HG02852 (cell line): ENCODE measurements around the gene SLC6A3.

Source experiments
- ATAC-seq: cut with Tn5 transposase; IDR thresholded peaks from one replicate; pipeline ENCODE4 v1.9.1; 2021; ENCODE audit warnings: mild to moderate bottlenecking, moderate library complexity; ENCODE audit not compliant: unreplicated experiment

Gene SLC6A3

DNA sequence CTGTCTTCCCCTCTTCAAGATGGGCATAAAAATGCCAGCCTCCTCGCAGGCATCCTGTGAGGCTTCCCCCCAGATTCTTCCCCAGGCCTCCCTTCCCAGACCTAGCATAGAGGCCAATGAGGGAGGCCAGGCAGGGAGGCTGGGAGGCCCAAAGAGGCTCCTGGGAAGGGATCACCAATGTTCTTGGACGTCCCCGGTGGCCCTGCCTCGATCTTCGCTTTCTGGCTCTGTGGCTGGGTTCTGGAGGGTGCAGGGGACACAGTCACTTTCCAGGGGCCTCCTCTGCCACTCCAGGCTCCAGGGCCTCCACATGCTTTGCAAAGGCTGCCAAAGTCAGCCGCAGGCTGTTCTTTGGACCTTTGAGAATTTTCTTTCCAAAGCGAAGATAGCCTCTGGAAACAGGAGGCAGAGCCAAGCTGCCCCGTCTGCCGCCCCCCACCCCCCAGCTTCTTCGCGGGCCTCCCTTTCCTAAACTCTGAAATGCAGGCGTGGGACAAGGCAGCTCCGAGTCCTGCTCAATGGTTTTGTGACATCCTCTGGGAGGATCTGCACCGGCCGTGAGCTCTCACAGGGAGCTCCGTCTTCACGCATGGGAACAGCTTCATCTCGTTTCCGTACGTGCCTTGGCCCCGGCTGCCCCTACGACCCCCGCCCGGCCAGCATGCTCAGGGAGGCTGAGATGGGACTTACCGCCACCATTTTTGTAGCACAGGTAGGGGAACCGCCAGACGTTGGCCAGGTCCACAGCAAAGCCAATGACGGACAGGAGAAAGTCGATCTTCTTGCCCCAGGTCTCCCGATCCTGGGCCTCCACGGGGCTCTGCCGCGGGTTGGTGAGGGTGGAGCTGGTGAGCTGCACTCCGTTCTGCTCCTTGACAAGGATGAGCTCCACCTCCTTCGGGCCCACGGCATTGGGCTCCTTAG is 2.8 kb downstream of the SLC6A3 start:
- no peak for ATAC-seq

- no peak for ATAC-seq
Observed at GRCh38 chr5:1441166-1441865, 3.9 kb downstream of the SLC6A3 start.

DNA sequence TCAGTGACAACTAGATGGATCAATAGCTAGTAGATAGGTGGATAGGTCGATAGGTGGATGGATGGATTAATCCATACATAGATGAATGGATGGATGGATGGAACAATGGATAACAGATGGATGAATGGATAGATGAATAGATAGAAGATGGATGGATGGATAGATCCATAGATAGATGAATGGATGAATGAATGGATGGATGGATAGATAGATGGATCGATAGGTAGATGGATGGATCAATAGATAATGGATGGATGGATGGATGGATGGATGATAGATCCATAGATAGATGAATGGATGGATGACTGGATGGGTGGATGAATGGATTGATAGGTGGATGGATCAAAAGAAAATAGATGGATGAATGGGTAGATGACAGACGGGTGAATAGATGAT is 5.1 kb downstream of the SLC6A3 start:
- no peak for ATAC-seq

DNA sequence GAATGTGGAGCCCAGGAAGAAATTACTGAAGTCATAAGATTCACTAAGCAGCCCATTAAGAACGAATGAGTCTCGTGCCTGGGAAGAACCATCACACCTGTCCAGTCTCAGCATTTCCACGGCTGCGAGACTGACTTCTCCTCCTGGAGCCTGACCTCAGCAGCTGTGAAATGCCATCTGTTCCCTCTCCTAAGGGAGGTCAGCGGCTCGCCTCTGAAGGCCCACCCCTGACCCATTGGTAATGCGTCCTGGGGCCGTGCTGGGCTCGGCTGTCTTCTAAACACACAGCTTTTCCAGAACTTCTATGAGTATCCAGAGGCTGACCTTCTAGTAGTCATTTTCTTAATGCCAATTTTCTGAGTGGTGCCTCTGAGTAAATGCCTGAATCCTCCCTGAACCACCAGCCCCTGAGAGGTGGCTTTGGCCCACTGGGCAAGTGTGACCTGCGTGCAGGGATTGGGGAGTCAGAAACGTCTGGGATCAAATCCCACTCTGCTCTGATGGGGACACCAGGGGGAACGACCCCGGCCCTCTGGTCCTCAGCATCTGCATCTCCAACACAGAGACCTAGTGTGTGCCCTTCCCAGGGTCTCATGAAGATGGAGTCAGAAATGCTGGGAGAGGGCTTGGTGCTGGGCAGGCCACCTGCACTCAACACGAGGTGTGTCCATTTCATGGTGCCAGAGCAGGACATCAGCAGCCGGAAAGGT is 5.7 kb downstream of the SLC6A3 start:
- ATAC-seq: no peak

- no peak for ATAC-seq
Observed at GRCh38 chr5:1438871-1439270, 6.4 kb downstream of the SLC6A3 start.

GRCh38 chr5:1437876-1438559 is 7.2 kb downstream of the SLC6A3 start:
- ATAC-seq: no peak

DNA sequence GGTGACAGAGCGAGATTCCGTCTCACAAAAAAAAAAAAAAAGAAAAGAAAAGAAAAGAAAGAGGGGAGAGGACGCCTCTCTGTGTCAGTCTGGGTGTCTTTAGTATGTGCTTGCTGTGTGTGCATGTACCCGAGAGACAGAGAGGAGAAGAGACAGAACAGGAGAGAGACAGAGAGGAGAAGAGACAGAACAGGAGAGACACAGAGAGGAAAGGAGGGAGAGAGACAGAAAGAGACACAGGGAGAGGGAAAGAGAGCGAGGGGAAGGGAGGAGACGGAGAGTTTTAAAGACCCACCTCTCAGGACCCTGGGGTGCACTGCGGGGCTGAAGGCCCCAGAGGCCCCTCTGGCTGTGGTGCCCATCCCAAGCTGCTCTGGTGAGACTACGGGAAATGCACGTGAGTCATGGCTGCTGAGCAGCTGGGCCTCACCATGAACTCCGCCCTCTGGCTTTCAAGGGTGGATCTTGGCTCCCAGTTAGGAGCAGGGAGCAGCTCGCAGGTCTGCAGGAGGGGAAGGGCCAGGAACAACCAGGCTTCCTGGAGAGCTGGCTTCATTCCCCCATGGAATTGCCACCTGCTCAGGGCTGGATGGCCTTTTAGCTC is 7.9 kb downstream of the SLC6A3 start:
- no peak for ATAC-seq

DNA sequence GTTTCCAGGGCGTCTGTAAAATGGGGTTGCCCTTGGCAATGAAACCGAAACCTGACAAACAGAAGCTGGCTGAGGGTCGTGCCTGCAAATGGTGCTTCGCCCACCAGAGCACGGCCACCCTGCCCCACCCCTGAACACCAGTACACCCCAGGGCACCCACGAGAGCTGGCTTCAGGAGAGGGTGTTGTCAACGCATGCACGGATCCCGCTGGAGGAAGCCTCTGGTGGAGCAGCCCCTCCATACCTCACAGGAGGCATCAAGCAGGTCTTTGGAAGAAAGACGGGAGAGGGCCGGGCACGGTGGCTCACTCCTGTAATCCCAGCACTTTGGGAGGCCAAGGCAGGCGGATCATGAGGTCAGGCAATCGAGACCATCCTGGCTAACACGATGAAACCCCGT is 8.6 kb downstream of the SLC6A3 start:
- no peak for ATAC-seq

DNA sequence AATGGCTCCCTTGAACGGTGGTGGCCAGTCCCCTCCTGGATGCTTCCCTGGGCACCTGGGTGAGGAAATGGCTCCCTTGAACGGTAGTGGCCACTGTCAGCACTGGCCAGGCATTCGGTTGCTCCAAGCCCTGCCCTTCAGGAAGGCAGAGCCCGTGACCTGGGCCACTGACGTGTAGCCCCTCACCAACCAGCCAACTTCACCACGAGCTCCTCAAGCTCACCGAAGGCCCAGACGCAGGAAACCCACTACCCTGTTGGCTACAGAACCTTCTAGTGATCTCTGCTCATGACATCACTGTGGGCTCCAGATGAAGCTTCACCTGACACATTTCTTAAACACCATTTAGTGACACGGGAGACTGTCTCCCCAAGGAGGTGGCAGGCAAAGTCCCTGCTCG is 9.2 kb downstream of the SLC6A3 start:
- ATAC-seq: no peak

- no peak for ATAC-seq
Observed at GRCh38 chr5:1435369-1435768, 9.9 kb downstream of the SLC6A3 start.

DNA sequence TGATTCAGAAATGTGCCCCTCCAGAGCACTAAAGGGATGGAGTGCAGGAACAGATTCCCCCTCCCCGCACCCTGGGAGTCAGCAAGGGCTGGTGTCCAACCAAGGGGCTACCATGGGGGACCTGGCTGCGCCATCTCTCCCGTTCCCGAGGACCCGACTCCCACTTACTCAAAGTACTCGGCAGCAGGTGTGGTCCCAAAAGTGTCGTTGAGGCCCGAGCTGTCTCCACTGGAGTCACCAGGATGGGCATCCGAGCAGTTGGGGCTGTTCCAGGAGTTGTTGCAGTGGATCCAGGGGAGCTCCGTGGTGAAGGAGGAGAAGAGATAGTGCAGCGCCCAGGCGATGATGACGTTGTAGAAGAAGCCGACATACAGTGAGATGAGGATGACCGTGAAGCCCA is 12.9 kb downstream of the SLC6A3 start:
- no peak for ATAC-seq

GRCh38 chr5:1431896-1432295 is 13.3 kb downstream of the SLC6A3 start:
- ATAC-seq: no peak

DNA sequence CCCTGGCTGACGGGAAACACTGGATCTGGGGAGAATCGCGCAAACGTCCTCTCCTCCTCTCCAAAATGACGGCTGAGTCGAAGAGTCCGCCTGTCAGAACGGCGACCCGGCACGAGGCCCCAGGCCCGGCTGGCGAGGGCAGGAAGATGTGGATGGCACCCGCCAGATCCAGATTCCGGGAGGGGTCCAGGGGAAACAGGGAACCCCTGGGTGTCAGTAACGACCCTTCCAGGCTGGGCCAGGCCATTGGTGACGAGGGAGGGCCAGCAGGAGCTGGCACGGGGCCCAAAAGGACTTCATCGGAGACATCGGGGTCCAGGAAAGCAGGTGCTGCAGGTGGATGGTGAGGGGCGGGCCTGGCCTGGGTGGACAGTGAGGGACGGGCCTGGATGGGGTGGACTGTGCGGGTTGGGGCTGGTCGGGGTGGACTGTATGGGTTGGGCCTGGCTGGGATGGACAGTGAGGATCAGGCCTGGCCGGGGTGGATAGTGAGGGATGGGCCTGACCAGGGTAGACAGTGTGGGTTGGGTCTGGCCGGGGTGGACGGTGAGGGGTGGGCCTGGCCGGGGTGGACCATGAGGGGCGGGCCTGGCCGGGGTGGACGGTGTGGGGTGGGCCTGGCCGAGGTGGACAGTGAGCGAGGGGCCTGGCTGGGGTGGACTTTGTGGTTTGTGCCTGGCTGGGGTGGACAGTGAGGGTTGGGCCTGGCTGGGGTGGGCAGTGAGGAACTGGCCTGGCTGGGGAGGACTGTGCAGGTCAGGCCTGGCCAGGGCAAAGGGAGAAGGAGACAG is 14.0 kb downstream of the SLC6A3 start:
- ATAC-seq: no peak

GRCh38 chr5:1430121-1430795 is 15.0 kb downstream of the SLC6A3 start:
- ATAC-seq: no peak

DNA sequence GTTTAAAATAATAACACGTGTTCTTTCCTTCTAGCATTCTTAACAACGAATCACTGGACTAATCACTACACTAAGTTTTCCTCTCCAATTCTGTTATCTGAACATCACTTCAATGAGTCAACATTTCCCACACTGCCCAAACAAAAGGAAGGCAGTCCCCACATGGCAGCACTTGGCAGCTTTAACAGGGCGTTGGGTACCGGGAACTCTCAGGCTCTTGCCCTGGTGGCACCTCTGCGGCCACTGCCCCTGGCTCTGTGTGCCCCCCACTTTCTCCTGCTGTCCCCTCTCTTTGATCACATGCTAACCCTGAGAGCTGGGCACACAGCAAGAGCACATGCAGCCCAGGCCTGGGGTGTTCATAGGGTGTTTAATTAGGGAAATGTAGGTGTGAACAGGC is 15.7 kb downstream of the SLC6A3 start:
- no peak for ATAC-seq

DNA sequence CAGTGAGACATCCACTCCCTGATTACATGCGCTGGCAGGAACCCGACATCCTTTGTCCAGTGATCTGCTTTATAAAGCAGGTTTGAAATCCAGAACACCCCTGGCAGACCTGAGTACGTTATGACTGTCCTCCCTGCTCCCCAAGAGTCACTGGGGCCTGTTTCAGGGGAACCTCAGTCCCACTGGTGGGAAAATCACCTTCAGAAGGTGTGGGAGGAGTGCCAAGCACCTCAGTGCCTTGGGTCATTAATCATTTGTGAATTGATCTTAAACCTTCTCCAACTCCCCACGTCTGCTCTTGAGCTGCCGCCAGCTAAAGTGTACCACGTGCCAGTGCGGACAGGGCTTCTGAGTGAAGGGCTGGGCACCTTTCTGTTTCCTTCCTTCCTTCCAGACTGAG is 16.2 kb downstream of the SLC6A3 start:
- no peak for ATAC-seq

- ATAC-seq: no peak
Observed at GRCh38 chr5:1428107-1428506, 17.1 kb downstream of the SLC6A3 start.

DNA sequence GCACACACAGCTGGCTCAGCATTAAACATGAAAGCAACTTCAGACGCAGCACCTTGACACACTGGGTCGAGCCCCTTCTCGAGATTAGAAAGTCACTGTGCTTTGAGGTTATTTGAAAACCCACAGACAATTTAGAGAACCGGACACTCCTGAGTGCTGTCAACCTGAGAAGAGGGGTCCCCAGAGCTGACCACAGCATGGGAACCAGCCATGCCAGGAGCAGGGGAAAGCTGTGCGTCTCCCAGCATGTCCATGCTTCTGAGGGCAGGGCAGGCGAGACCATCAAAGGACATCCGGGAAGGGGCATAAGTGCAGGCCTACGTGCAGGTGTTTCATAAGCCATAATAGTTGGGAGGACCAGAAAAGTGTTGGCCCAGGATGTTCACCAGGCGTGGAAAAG is 20.5 kb downstream of the SLC6A3 start:
- ATAC-seq: no peak

DNA sequence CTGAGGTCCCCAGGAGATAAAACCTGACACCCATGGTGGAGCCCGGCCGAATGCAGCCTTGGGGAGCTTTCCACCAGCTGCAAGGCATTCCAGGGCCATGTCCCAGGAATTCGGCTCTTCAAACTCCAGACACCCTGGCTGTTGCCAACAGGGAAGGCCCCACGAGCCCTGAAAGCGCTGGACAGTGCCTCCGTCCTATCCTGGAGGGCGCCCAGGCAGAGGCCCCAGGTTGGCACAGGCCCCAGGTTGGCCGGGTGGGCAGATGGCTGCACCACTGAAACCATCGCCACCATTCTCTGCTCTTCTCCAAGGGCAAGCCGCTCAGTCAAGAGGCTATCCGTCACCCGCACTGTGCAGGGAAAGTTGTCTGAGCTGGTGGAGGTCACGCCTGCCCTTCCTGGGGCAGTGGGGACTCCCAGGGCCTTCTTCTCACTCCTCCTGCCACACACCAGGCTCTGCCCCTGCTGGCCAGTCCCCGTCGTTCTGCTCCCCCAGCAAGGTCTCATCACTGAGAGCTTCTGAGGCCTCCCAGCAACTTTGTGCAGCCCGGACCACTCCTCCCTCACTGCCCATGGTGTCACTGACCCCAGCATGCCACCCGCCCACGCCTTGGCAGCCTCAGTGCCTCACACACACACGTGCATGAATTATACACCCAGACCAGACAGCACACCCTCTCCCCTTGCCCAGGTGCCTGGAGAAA is 21.2 kb downstream of the SLC6A3 start:
- no peak for ATAC-seq
